SK-N-SH (cell line): ENCODE results near the gene SREBF2. TPM values are rescaled to one million over a fixed set of nuclear protein-coding genes. Genes with fewer than 3 reads are reported as not detected.
"Not testable (repeated sequence)": the region's sequence is repeated elsewhere in the genome, so short reads cannot be mapped to it uniquely, and the experiment has no call there.

Experiments used
- CTCF ChIA-PET: fragments of 300-600, 350-600 bp; formaldehyde crosslinking; extraction: SDS; loops from one replicate; lab custom pipeline; 2021; lab: Yijun Ruan, JAX
- POLR2A ChIA-PET: fragments of 350-600 bp; sonication (Branson Sonifier 250); formaldehyde crosslinking; extraction: SDS; loops from one replicate; lab custom pipeline; 2020; ENCODE audit warnings: antibody characterized with exemption, inconsistent platforms; lab: Yijun Ruan, JAX
- DNase-seq: peaks from one replicate; pipeline ENCODE4 v3.0.0; 2012
- H2AFZ ChIP-seq: fragments of 200-600 bp; sonication (generic); 2 replicates; pipeline ENCODE4 v1.8.1; 2016; ENCODE audit warnings: antibody characterized with exemption, mild to moderate bottlenecking, low read depth
- H3F3A ChIP-seq: fragments of 200-600 bp; sonication (generic); replicated peaks from 2 replicates; pipeline ENCODE3; 2016; ENCODE audit warnings: antibody characterized with exemption, mild to moderate bottlenecking; ENCODE audit not compliant: insufficient read depth
- H3K27ac ChIP-seq, 2 experiments: fragments of 200-500 bp in 1 of 2; fragments of 200-600 bp in 1 of 2; sonication (Bioruptor generic) in 1 of 2; sonication (generic), shearing (Covaris generic) in 1 of 2; 2 replicates each; pipeline versions ENCODE4 v1.5.1 to v1.6.1; 2014 to 2016; ENCODE audit warnings: low read depth in 2 of 2, inconsistent platforms in 1 of 2, low read length in 1 of 2, mild to moderate bottlenecking in 1 of 2, mixed read lengths in 1 of 2
- H3K27me3 ChIP-seq: fragments of 200-600 bp; sonication (generic), shearing (Covaris generic); 2 replicates; pipeline ENCODE4 v1.6.1; 2016; ENCODE audit warnings: mixed run types; ENCODE audit not compliant: insufficient read depth
- H3K36me3 ChIP-seq, 2 experiments: fragments of 200-500 bp in 1 of 2; fragments of 200-600 bp in 1 of 2; sonication (Bioruptor generic) in 1 of 2; sonication (generic) in 1 of 2; replicated peaks in 1 of 2; 2 replicates each; pipeline versions ENCODE3 to v1.5.1; 2014 to 2016; ENCODE audit warnings: low read length in 1 of 2, mild to moderate bottlenecking in 1 of 2; ENCODE audit not compliant: insufficient read depth in 2 of 2, control insufficient read depth in 1 of 2
- H3K4me1 ChIP-seq, 2 experiments: fragments of 200-500 bp in 1 of 2; fragments of 200-600 bp in 1 of 2; sonication (Bioruptor generic) in 1 of 2; sonication (generic), shearing (Covaris generic) in 1 of 2; 2 replicates each; pipeline versions ENCODE4 v1.5.1 to v1.6.1; 2014 to 2016; ENCODE audit warnings: low read depth in 1 of 2, low read length in 1 of 2, mixed run types in 1 of 2; ENCODE audit not compliant: insufficient read depth in 2 of 2, control insufficient read depth in 1 of 2
- H3K4me2 ChIP-seq: fragments of 200-600 bp; sonication (generic), shearing (Covaris generic); 2 replicates; pipeline ENCODE4 v1.6.1; 2017; ENCODE audit warnings: mixed run types
- H3K4me3 ChIP-seq, 2 experiments: fragments of 200-500 bp in 1 of 2; fragments of 200-600 bp in 1 of 2; sonication (Bioruptor generic) in 1 of 2; sonication (generic), shearing (Covaris generic) in 1 of 2; 2 replicates each; pipeline versions ENCODE4 v1.5.1 to v1.8.1; 2014 to 2016; ENCODE audit warnings: low read depth in 2 of 2, inconsistent platforms in 1 of 2, low read length in 1 of 2, mild to moderate bottlenecking in 1 of 2, mixed read lengths in 1 of 2, moderate library complexity in 1 of 2
- H3K79me2 ChIP-seq: fragments of 200-600 bp; sonication (generic); 2 replicates; pipeline ENCODE4 v1.8.1; 2017; ENCODE audit warnings: mild to moderate bottlenecking; ENCODE audit not compliant: insufficient read depth
- H3K9ac ChIP-seq: fragments of 200-600 bp; sonication (generic); 2 replicates; pipeline ENCODE4 v1.6.1; 2017; ENCODE audit warnings: mixed run types
- H3K9me2 ChIP-seq: fragments of 200-600 bp; sonication (generic); 2 replicates; pipeline ENCODE4 v1.6.1; 2017; ENCODE audit warnings: mixed run types
- H3K9me3 ChIP-seq: fragments of 200-600 bp; sonication (generic); 2 replicates; pipeline ENCODE4 v1.6.1; 2017; ENCODE audit warnings: mixed run types, mild to moderate bottlenecking, moderate library complexity
- H4K20me1 ChIP-seq: fragments of 200-600 bp; sonication (generic); 2 replicates; pipeline ENCODE4 v1.6.1; 2017; ENCODE audit warnings: mild to moderate bottlenecking, mixed run types; ENCODE audit not compliant: insufficient read depth
- CHD2 ChIP-seq: fragments of 150-350 bp; IDR thresholded peaks from 2 replicates; pipeline ENCODE4 v1.6.1; 2018; ENCODE audit warnings: low read length; ENCODE audit not compliant: partially characterized antibody
- EZH2phosphoT487 ChIP-seq: fragments of 200-600 bp; sonication (generic); IDR thresholded peaks from 2 replicates; pipeline ENCODE4 v1.6.1; 2017; ENCODE audit warnings: low read depth, mixed run types, mild to moderate bottlenecking, antibody characterized with exemption, moderate library complexity, borderline replicate concordance
- FOXJ3 ChIP-seq: sonication (generic); formaldehyde crosslinking; IDR thresholded peaks from 2 replicates; pipeline ENCODE4 v1.5.1; 2020; ENCODE audit warnings: mild to moderate bottlenecking, missing genetic modification reagents
- GABPA ChIP-seq: IDR thresholded peaks from 2 replicates; pipeline ENCODE4 v1.4.0; 2012; ENCODE audit warnings: low read depth, mild to moderate bottlenecking
- MXI1 ChIP-seq: IDR thresholded peaks from 2 replicates; pipeline ENCODE4 v1.6.1; 2012; ENCODE audit warnings: mild to moderate bottlenecking, low read depth, low read length, improper control_type of control experiment
- POLR2AphosphoS5 ChIP-seq: IDR thresholded peaks from 2 replicates; pipeline ENCODE4 v1.6.1; 2012; ENCODE audit warnings: low read depth, low read length
- RAD21 ChIP-seq: IDR thresholded peaks from 2 replicates; pipeline ENCODE4 v1.6.1; 2012; ENCODE audit warnings: mild to moderate bottlenecking, low read length
- RCOR1 ChIP-seq: fragments of 150-350 bp; IDR thresholded peaks from 2 replicates; pipeline ENCODE4 v1.6.1; 2017; ENCODE audit warnings: antibody characterized with exemption, low read length
- RXRA ChIP-seq: IDR thresholded peaks from 2 replicates; pipeline ENCODE4 v1.4.0; 2012; ENCODE audit warnings: low read depth, mild to moderate bottlenecking, borderline replicate concordance
- WGBS: methylation state at CpG from one replicate; pipeline ENCODE4 v1.1.6; 2017; ENCODE audit warnings: low lambda C conversion rate; 5-methylcytosine and 5-hydroxymethylcytosine counted together
- polyA plus RNA-seq, 3 experiments: library from polyadenylated mRNA; depleted of rRNA; stranded (reverse); fragments of >200 nt; gene quantifications; 2 replicates each; pipeline ENCODE4 v1.2.3, GENCODE V29; 2012
- TF ChIP-seq, protein P1 (sequence below): IDR thresholded peaks from 2 replicates; pipeline ENCODE4 v1.6.1; 2012; ENCODE audit warnings: mild to moderate bottlenecking, low read depth, low read length, moderate library complexity
- TF ChIP-seq, protein P2 (sequence below): fragments of 150-350 bp; IDR thresholded peaks from 2 replicates; pipeline ENCODE4 v1.6.1; 2017; ENCODE audit warnings: antibody characterized with exemption, low read length, low read depth, borderline replicate concordance

SREBF2 gene
- polyA plus RNA-seq, 1 of the 3 experiments (the other 2 are of a cell fraction) = 7.5 TPM

DNA sequence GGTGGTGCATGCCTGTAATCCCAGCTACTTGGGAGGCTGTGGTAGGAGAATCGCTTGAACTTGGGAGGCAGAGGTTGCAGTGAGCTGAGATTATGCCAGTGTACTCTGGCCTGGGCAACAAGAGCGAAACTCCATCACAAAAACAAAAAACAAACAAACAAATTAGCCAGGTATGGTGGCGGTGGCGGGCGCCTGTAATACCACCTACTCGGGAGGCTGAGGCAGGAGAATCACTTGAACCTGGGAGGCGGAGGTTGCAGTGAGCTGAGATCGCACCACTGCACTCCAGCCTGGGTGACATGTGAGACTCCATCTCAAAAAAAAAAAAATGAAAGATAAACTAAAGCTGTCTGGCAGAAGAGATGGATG is 116.0 kb downstream of the SREBF2 start:
- H3K79me2 ChIP-seq, H3K4me3 ChIP-seq, H3K36me3 ChIP-seq, DNase-seq, H3K9me2 ChIP-seq, H3K27me3 ChIP-seq, H3F3A ChIP-seq, H3K27ac ChIP-seq, H4K20me1 ChIP-seq, H3K9me3 ChIP-seq, H3K4me2 ChIP-seq, CTCF ChIA-PET, H2AFZ ChIP-seq, H3K9ac ChIP-seq: not testable (repeated sequence)
- peaks cover 0 to 27% of the 10 kb centered on the region in 2 experiments; a peak in 1 of 4 replicates for H3K4me1 ChIP-seq
- POLR2A ChIA-PET = interaction anchor here (1.1 kb wide), 1 partner anchor 142 kb away, joined by 3 read pairs; the partner anchor contains the start of gene NDUFA6
- 82% methylated on average over 8 of the region's 8 CpGs for WGBS

DNA sequence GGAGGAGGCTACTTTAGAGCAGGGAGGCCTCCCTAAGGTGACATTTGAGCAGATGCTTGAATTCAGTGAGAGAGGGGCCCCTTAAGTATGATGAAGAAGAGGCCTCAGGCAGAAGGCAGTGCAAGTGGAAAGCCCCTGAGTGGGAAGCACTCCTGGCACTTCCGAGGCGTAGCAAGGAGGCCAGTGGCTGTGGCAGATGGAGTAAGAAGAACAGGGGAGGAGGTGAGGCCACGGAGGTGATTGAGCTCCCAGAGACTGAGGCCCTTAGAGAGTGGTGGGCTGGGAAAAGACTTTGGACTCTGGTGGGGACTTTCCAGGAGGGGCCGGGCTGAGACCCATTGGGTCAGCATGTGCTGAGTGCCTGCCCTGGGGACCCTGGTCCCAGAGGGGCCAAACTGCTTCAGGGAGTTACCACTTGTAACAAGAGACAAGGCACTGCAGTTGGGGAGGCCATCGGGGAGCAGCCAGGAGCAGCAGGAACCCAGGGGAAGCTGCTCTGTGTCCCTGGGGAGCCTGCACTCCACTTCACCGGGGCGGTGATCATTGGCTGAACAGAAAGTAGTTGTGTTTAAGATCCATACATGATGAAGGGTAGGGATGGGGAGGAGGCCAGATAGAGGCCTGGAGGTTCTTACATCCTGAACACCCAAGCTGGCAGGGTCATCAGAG is 116.5 kb downstream of the SREBF2 start:
- Histone ChIP-seq H3K79me2 (peaks cover 6% of the 10 kb centered on the region; the same call in 1 of the 2 replicates), H3K9ac (no peak overlapping the region), H3K9me2 (no peaks in the 10 kb centered on the region), H3K36me3 (no peaks in the 10 kb centered on the region), H3K4me1 (peaks cover 0 to 27% of the 10 kb centered on the region in 2 experiments; a peak in 1 of 4 replicates), H3K27ac (no peak overlapping the region), H4K20me1 (no peaks in the 10 kb centered on the region), H2AFZ (no peak overlapping the region), H3K4me2 (no peak overlapping the region), H3K27me3 (no peaks in the 10 kb centered on the region), H3K9me3 (no peaks in the 10 kb centered on the region), H3K4me3 (no peak overlapping the region), H3F3A (no peaks in the 10 kb centered on the region)
- no peak for TF ChIP-seq RXRA
- no peak for TF ChIP-seq RCOR1
- no peak for TF ChIP-seq EZH2phosphoT487
- TF ChIP-seq MXI1 = no peak
- no peak for TF ChIP-seq GABPA
- no peak for TF ChIP-seq RAD21
- TF ChIP-seq, protein P1, sequence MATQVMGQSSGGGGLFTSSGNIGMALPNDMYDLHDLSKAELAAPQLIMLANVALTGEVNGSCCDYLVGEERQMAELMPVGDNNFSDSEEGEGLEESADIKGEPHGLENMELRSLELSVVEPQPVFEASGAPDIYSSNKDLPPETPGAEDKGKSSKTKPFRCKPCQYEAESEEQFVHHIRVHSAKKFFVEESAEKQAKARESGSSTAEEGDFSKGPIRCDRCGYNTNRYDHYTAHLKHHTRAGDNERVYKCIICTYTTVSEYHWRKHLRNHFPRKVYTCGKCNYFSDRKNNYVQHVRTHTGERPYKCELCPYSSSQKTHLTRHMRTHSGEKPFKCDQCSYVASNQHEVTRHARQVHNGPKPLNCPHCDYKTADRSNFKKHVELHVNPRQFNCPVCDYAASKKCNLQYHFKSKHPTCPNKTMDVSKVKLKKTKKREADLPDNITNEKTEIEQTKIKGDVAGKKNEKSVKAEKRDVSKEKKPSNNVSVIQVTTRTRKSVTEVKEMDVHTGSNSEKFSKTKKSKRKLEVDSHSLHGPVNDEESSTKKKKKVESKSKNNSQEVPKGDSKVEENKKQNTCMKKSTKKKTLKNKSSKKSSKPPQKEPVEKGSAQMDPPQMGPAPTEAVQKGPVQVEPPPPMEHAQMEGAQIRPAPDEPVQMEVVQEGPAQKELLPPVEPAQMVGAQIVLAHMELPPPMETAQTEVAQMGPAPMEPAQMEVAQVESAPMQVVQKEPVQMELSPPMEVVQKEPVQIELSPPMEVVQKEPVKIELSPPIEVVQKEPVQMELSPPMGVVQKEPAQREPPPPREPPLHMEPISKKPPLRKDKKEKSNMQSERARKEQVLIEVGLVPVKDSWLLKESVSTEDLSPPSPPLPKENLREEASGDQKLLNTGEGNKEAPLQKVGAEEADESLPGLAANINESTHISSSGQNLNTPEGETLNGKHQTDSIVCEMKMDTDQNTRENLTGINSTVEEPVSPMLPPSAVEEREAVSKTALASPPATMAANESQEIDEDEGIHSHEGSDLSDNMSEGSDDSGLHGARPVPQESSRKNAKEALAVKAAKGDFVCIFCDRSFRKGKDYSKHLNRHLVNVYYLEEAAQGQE = no peak
- no peak for TF ChIP-seq POLR2AphosphoS5
- no peak for TF ChIP-seq FOXJ3 (CRISPR knock-in tag)
- TF ChIP-seq, protein P2, sequence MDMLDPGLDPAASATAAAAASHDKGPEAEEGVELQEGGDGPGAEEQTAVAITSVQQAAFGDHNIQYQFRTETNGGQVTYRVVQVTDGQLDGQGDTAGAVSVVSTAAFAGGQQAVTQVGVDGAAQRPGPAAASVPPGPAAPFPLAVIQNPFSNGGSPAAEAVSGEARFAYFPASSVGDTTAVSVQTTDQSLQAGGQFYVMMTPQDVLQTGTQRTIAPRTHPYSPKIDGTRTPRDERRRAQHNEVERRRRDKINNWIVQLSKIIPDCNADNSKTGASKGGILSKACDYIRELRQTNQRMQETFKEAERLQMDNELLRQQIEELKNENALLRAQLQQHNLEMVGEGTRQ = no peak
- TF ChIP-seq CHD2 = no peak
- DNase-seq = no peak
- 93% methylated on average over 3 of the region's 7 CpGs for WGBS
- ChIA-PET POLR2A (interaction anchor here (1.1 kb wide), 1 partner anchor 141 kb away, joined by 3 read pairs; the partner anchor contains the start of gene NDUFA6), CTCF (interaction anchor here (1.3 kb wide), 1 partner anchor 9 kb away, joined by 4 read pairs; no protein-coding TSS in a partner anchor)
